Panc1 (cell line): ENCODE results near the gene RXFP4.

Source experiments
- POLR2AphosphoS5 ChIP-seq: IDR thresholded peaks from 2 replicates; pipeline ENCODE4 v1.6.1; 2012; ENCODE audit warnings: mild to moderate bottlenecking, low read depth, low read length, moderate library complexity
- SIN3A ChIP-seq: IDR thresholded peaks from 2 replicates; pipeline ENCODE4 v1.6.1; 2012; ENCODE audit warnings: low read depth, mild to moderate bottlenecking, low read length, moderate library complexity, borderline replicate concordance; ENCODE audit not compliant: insufficient read depth
- TCF7L2 ChIP-seq: IDR thresholded peaks from 2 replicates; pipeline ENCODE4 v1.6.1; 2011; ENCODE audit warnings: mild to moderate bottlenecking, low read depth, low read length, inconsistent platforms
- TF ChIP-seq, protein P1 (sequence below): fragments of 450-650 bp; IDR thresholded peaks from 2 replicates; pipeline ENCODE4 v1.5.1; 2017; ENCODE audit warnings: mild to moderate bottlenecking
- TF ChIP-seq, protein P2 (sequence below), 2 experiments: IDR thresholded peaks; 2 replicates each; pipeline ENCODE4 v1.6.1; 2011 to 2012; ENCODE audit warnings: low read depth in 2 of 2, control low read depth in 1 of 2, low read length in 1 of 2, mild to moderate bottlenecking in 1 of 2, moderate library complexity in 1 of 2; ENCODE audit not compliant: insufficient read depth in 1 of 2

DNA sequence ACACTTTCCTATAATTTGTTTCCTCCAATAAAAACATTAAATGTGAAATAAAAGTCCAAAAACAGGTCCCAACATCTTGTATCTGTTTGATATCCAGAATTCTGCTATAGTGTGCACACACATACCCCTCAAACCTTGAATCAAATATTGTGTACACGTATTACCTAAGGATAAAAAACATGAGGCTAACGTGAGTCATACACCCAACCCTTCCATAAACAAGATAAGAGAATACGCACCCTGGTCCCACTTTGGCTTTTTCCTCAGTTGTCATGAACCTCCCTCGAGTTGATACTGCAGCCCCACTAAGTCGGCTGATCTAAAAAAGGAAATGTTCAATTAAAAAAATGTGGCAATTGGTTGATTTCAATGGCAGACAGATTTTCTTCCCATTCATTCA, 12.4 kb upstream of the RXFP4 start:
- TF ChIP-seq, protein P1, sequence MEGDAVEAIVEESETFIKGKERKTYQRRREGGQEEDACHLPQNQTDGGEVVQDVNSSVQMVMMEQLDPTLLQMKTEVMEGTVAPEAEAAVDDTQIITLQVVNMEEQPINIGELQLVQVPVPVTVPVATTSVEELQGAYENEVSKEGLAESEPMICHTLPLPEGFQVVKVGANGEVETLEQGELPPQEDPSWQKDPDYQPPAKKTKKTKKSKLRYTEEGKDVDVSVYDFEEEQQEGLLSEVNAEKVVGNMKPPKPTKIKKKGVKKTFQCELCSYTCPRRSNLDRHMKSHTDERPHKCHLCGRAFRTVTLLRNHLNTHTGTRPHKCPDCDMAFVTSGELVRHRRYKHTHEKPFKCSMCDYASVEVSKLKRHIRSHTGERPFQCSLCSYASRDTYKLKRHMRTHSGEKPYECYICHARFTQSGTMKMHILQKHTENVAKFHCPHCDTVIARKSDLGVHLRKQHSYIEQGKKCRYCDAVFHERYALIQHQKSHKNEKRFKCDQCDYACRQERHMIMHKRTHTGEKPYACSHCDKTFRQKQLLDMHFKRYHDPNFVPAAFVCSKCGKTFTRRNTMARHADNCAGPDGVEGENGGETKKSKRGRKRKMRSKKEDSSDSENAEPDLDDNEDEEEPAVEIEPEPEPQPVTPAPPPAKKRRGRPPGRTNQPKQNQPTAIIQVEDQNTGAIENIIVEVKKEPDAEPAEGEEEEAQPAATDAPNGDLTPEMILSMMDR: no peak
- TF ChIP-seq SIN3A (no peak), POLR2AphosphoS5 (no peak), TCF7L2 (no peak)
- TF ChIP-seq, protein P2, sequence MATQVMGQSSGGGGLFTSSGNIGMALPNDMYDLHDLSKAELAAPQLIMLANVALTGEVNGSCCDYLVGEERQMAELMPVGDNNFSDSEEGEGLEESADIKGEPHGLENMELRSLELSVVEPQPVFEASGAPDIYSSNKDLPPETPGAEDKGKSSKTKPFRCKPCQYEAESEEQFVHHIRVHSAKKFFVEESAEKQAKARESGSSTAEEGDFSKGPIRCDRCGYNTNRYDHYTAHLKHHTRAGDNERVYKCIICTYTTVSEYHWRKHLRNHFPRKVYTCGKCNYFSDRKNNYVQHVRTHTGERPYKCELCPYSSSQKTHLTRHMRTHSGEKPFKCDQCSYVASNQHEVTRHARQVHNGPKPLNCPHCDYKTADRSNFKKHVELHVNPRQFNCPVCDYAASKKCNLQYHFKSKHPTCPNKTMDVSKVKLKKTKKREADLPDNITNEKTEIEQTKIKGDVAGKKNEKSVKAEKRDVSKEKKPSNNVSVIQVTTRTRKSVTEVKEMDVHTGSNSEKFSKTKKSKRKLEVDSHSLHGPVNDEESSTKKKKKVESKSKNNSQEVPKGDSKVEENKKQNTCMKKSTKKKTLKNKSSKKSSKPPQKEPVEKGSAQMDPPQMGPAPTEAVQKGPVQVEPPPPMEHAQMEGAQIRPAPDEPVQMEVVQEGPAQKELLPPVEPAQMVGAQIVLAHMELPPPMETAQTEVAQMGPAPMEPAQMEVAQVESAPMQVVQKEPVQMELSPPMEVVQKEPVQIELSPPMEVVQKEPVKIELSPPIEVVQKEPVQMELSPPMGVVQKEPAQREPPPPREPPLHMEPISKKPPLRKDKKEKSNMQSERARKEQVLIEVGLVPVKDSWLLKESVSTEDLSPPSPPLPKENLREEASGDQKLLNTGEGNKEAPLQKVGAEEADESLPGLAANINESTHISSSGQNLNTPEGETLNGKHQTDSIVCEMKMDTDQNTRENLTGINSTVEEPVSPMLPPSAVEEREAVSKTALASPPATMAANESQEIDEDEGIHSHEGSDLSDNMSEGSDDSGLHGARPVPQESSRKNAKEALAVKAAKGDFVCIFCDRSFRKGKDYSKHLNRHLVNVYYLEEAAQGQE (IDR thresholded peaks at IDR 0.05; ENCODE audit: insufficient read depth in 1 of 2, low read depth in 2 of 2, low read length in 1 of 2): no peak
